Measurements from ENCODE around the gene NDUFC2. TPM values are rescaled to one million over a fixed set of nuclear protein-coding genes. Genes with fewer than 3 reads are reported as not detected.

The NDUFC2 gene
- total and polyA plus RNA-seq, 7 donors = 223 to 350 (median 259) TPM

DNA sequence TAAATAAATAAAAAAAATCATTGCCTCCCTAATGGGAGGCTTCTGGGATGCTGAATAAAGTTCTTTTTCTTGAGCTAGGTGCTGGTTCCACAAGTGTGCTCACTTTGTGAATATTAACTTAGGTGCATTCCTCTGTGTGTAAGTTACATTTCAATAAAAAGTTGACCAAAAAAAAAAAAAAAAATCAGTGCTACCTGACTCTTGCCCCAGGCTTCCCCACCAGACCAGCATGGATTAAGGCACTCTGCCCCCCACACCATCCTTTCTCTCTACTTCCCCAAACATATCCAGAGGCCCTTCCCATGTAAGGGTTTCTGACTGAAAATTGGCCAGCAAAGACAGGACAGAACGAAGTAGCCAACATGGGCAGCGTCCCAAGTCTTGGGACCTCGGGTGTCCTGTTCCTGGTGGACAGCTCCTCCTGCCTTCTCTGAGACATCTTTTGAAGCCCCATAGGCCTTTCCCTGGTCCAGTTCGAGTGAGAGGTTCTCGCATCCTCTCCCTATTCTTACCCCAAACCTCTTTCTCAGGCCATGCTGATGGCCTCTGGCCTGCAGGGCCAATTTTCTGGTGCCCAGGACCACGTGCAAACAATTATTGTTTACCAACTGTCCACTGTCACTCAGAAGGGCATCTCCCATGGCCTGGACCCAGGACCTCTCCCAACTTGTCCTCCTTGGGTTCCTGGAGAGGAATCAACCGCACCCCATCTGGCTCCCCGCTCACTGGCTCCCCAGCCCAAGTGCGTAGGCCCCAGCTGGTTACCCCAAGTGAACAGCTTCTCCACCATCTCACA lies 41.6 kb downstream of the NDUFC2 start:
- Histone ChIP-seq H3K9me3 (no peaks in the 10 kb centered on the region), H3K36me3 (ENCODE audit: insufficient read depth in 1 of 2, low read depth in 1 of 2) (no peaks in the 10 kb centered on the region), H3K4me1 (no peaks in the 10 kb centered on the region), H3K27ac (no peak overlapping the region), H3K27me3 (ENCODE audit: insufficient read depth in 3 of 3, low read length in 2 of 3) (no peaks in the 10 kb centered on the region), H3K4me3 (no peak overlapping the region)
- ATAC-seq (no peak), DNase-seq (no peak)
- 66 to 72% (median 70%) methylated on average over 9 of the region's 9 CpGs for WGBS, 3 donors
- no peak for TF ChIP-seq CTCF (IDR thresholded peaks at IDR 0.05)
- intact Hi-C loops (cut with DNase I) = no loop called here

DNA sequence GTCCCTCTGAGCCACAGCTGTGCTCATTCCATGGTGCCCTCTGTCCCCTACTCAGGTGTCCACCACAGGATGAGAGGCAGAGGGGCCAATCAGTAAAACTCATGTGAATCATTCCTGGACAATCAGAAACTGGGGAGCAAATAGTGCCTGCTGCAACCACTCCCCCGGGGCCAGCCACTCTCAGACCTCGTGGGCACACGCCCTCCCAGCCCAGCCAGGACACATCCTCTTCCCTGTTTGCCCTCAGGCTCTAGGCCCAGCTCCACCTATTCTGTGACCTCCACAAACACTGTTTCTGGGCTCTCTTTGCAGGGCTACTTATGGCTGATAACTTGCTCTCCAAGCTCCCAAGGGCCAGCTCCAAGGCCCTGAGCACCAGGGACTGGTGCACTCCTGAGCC lies 42.6 kb downstream of the NDUFC2 start:
- 51 to 61% (median 56%) methylated on average over 3 of the region's 3 CpGs for whole genome bisulfite sequencing, 3 donors
- Histone ChIP-seq H3K36me3 (ENCODE audit: insufficient read depth in 1 of 2, low read depth in 1 of 2) (no peaks in the 10 kb centered on the region), H3K9me3 (no peaks in the 10 kb centered on the region), H3K27ac (no peak overlapping the region), H3K27me3 (ENCODE audit: insufficient read depth in 3 of 3, low read length in 2 of 3) (no peaks in the 10 kb centered on the region), H3K4me1 (no peaks in the 10 kb centered on the region), H3K4me3 (no peak overlapping the region)
- ATAC-seq = no peak
- no peak for DNase-seq
- intact Hi-C loops (cut with DNase I) = no loop called here
- no peak for TF ChIP-seq CTCF (IDR thresholded peaks at IDR 0.05)

DNA sequence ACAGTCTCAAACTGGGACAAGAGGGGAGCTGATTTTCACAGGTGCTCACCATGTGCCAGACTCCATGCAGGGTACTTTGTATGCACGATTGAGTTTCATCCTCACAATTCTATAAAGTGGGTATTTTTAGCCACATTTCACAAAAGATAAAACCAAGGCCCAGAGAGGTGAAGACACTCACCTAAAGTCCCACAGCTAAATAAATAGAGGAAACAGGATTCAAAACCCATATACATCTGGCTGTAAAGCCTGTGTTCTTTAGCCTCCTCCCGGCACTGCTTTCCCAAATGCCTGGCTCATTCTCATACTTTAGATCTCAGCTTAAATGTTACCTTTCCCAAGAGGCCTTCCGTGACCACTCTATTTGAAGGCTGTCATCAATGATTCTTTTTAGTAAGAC lies 43.3 kb downstream of the NDUFC2 start:
- DNase-seq (no peak), ATAC-seq (no peak)
- no peaks in the 10 kb centered on the region for H3K36me3 ChIP-seq (ENCODE audit: insufficient read depth in 1 of 2, low read depth in 1 of 2)
- H3K9me3 ChIP-seq = no peaks in the 10 kb centered on the region
- no peak overlapping the region for H3K27ac ChIP-seq
- 84 to 94% (median 91%) methylated on average over 3 of the region's 3 CpGs for WGBS, 3 donors
- intact Hi-C loops (cut with DNase I) = no loop called here
- no peak overlapping the region for H3K4me3 ChIP-seq
- no peak for TF ChIP-seq CTCF (IDR thresholded peaks at IDR 0.05)
- H3K27me3 ChIP-seq (ENCODE audit: insufficient read depth in 3 of 3, low read length in 2 of 3) = no peaks in the 10 kb centered on the region
- H3K4me1 ChIP-seq = no peaks in the 10 kb centered on the region

DNA sequence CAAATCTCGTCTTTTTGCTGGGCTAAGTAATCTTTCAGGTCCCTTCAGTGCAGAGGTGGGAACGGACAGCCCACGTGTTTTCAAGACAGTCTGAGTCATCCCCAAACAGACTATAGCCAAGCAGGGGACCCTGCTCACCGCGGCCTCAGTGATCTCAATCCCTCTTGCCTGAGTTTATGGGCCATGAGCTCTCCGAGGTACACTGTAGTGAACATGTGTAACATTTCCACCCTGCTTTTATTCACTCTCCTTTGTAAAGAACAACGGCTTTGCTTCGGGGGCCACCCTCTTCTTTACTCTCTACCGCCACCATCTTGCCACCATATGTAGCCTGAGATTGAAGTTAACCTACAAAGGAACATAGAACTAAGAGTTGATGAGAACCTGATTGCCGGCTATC lies 45.0 kb downstream of the NDUFC2 start:
- no peak for TF ChIP-seq CTCF (IDR thresholded peaks at IDR 0.05)
- H3K36me3 ChIP-seq (ENCODE audit: insufficient read depth in 1 of 2, low read depth in 1 of 2) = no peaks in the 10 kb centered on the region
- peaks cover 6% of the 10 kb centered on the region for H3K4me1 ChIP-seq
- ATAC-seq (no peak), DNase-seq (no peak)
- no peak overlapping the region for H3K27ac ChIP-seq
- no peaks in the 10 kb centered on the region for H3K27me3 ChIP-seq (ENCODE audit: insufficient read depth in 3 of 3, low read length in 2 of 3)
- 66 to 84% (median 76%) methylated on average over 10 of the region's 10 CpGs for WGBS, 3 donors
- intact Hi-C loops (cut with DNase I) = no loop called here
- H3K4me3 ChIP-seq = no peak overlapping the region
- H3K9me3 ChIP-seq = no peaks in the 10 kb centered on the region

DNA sequence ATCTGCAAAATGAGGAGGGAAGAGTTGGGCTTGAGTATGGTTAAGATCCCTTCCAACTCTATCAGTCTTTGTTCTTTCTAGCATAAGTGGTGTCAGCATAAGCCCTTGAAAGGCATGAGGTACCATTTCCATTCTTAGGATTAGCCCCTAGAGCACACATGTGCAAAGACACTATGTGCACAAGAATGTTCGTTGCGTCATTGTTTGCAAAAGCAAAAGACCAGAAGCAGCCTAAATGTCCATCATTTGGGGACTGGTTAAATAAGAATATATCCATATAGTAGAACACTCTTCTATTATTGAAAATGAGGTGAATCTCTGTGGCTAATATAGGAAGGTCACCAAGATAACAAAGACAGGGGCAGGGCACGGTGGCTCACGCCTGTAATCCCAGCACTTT lies 46.6 kb downstream of the NDUFC2 start:
- 50 to 83% (median 73%) methylated on average over 4 of the region's 4 CpGs for WGBS, 3 donors
- no peak overlapping the region for H3K27ac ChIP-seq
- H3K4me1 ChIP-seq = peaks cover 6% of the 10 kb centered on the region
- no peaks in the 10 kb centered on the region for H3K9me3 ChIP-seq
- intact Hi-C loops (cut with DNase I) = no loop called here
- ATAC-seq (no peak), DNase-seq (no peak)
- H3K27me3 ChIP-seq (ENCODE audit: insufficient read depth in 3 of 3, low read length in 2 of 3) = no peaks in the 10 kb centered on the region
- no peaks in the 10 kb centered on the region for H3K36me3 ChIP-seq (ENCODE audit: insufficient read depth in 1 of 2, low read depth in 1 of 2)
- no peak overlapping the region for H3K4me3 ChIP-seq
- TF ChIP-seq CTCF (IDR thresholded peaks at IDR 0.05) = no peak

Data from psoas muscle (tissue), 8 donors.